Measurements from ENCODE around the gene GSTK1.

GSTK1 gene

GRCh38 chr7:143244321-143244720, 18.9 kb upstream of the GSTK1 start:
- H3K36me3 Mint-ChIP-seq (ENCODE audit: insufficient read depth) = no peaks in the 10 kb centered on the region
- peaks cover 1 to 2% of the 10 kb centered on the region in 2 donors for H3K9me3 Mint-ChIP-seq
- ATAC-seq (replicated peaks) = no peak
- H3K27ac Mint-ChIP-seq = no peak overlapping the region
- no peaks in the 10 kb centered on the region for H3K27me3 Mint-ChIP-seq
- peaks cover 21 to 56% of the 10 kb centered on the region in 2 donors for H3K4me1 Mint-ChIP-seq (ENCODE audit: low read depth in 2 of 2)
- DNase-seq = no peak
- peak overlapping the region in 1 of 2 donors; percentile 35 for H3K4me3 Mint-ChIP-seq

- H3K36me3 Mint-ChIP-seq (ENCODE audit: insufficient read depth) = no peaks in the 10 kb centered on the region
These were observed 18.1 kb upstream of the GSTK1 start for GRCh38 chr7:143245123-143245522.

GRCh38 chr7:143247372-143247771, 15.9 kb upstream of the GSTK1 start:
- peaks cover 6% of the 10 kb centered on the region for H3K36me3 Mint-ChIP-seq (ENCODE audit: insufficient read depth)
- no peaks in the 10 kb centered on the region for H3K27me3 Mint-ChIP-seq
- H3K4me3 Mint-ChIP-seq = no peak overlapping the region
- H3K27ac Mint-ChIP-seq = no peak overlapping the region
- no peak for ATAC-seq (replicated peaks)
- H3K9me3 Mint-ChIP-seq = peaks cover 2 to 10% of the 10 kb centered on the region in 2 donors
- no peak for DNase-seq
- H3K4me1 Mint-ChIP-seq (ENCODE audit: low read depth in 2 of 2) = peaks cover 41 to 70% of the 10 kb centered on the region in 2 donors

More at GRCh38 chr7:143245123-143245522, 18.1 kb upstream of the GSTK1 start:
- ATAC-seq (replicated peaks) (no peak), DNase-seq (no peak)
- H3K4me3 Mint-ChIP-seq = peak overlapping the region; percentile 4 to 30
- H3K27me3 Mint-ChIP-seq = no peaks in the 10 kb centered on the region
- H3K27ac Mint-ChIP-seq = peak overlapping the region in 1 of 2 donors; percentile 72
- peaks cover 2 to 8% of the 10 kb centered on the region in 2 donors for H3K9me3 Mint-ChIP-seq
- peaks cover 26 to 64% of the 10 kb centered on the region in 2 donors for H3K4me1 Mint-ChIP-seq (ENCODE audit: low read depth in 2 of 2)

- peak overlapping the region; percentile 44 to 91 for H3K27ac Mint-ChIP-seq
- H3K4me3 Mint-ChIP-seq = no peak overlapping the region
- no peaks in the 10 kb centered on the region for H3K27me3 Mint-ChIP-seq
- H3K4me1 Mint-ChIP-seq (ENCODE audit: low read depth in 2 of 2) = peaks cover 43 to 69% of the 10 kb centered on the region in 2 donors
- peaks cover 2 to 18% of the 10 kb centered on the region in 2 donors for H3K9me3 Mint-ChIP-seq
- peaks cover 6% of the 10 kb centered on the region for H3K36me3 Mint-ChIP-seq (ENCODE audit: insufficient read depth)
- DNase-seq = no peak
- no peak for ATAC-seq (replicated peaks)
These were observed 14.4 kb upstream of the GSTK1 start for GRCh38 chr7:143248761-143249354.

GRCh38 chr7:143250199-143250598, 13.0 kb upstream of the GSTK1 start:
- no peaks in the 10 kb centered on the region for H3K27me3 Mint-ChIP-seq
- no peak for ATAC-seq (replicated peaks)
- DNase-seq = no peak
- H3K9me3 Mint-ChIP-seq = peaks cover 5 to 23% of the 10 kb centered on the region in 2 donors
- H3K4me1 Mint-ChIP-seq (ENCODE audit: low read depth in 2 of 2) = peaks cover 44 to 61% of the 10 kb centered on the region in 2 donors
- peaks cover 6% of the 10 kb centered on the region for H3K36me3 Mint-ChIP-seq (ENCODE audit: insufficient read depth)
- peak overlapping the region; percentile 20 to 33 for H3K4me3 Mint-ChIP-seq
- H3K27ac Mint-ChIP-seq = peak overlapping the region; percentile 79 to 91

GRCh38 chr7:143250822-143251221, 12.4 kb upstream of the GSTK1 start:
- Mint-ChIP-seq H3K36me3 (ENCODE audit: insufficient read depth) (peaks cover 6% of the 10 kb centered on the region), H3K4me3 (peak overlapping the region; percentile 13 to 33), H3K9me3 (peaks cover 5 to 23% of the 10 kb centered on the region in 2 donors), H3K27me3 (no peaks in the 10 kb centered on the region), H3K4me1 (ENCODE audit: low read depth in 2 of 2) (peaks cover 44 to 61% of the 10 kb centered on the region in 2 donors), H3K27ac (peak overlapping the region in 1 of 2 donors; percentile 45)
- peak; percentile 82 for ATAC-seq (replicated peaks)
- DNase-seq = no peak

- H3K36me3 Mint-ChIP-seq (ENCODE audit: insufficient read depth) = peaks cover 6% of the 10 kb centered on the region
- no peak for DNase-seq
- ATAC-seq (replicated peaks) = peak; percentile 42
- H3K4me1 Mint-ChIP-seq (ENCODE audit: low read depth in 2 of 2) = peaks cover 43 to 62% of the 10 kb centered on the region in 2 donors
- peaks cover 5 to 23% of the 10 kb centered on the region in 2 donors for H3K9me3 Mint-ChIP-seq
- H3K27me3 Mint-ChIP-seq = no peaks in the 10 kb centered on the region
- H3K27ac Mint-ChIP-seq = peak overlapping the region; percentile 52 to 59
- H3K4me3 Mint-ChIP-seq = peak overlapping the region; percentile 13 to 33
These were observed 11.2 kb upstream of the GSTK1 start for GRCh38 chr7:143252006-143252405.

GRCh38 chr7:143255564-143255963, 7.7 kb upstream of the GSTK1 start:
- Mint-ChIP-seq H3K4me1 (ENCODE audit: low read depth in 2 of 2) (peaks cover 36 to 56% of the 10 kb centered on the region in 2 donors), H3K9me3 (peaks cover 3 to 15% of the 10 kb centered on the region in 2 donors), H3K4me3 (peak overlapping the region in 1 of 2 donors; percentile 23), H3K27me3 (no peaks in the 10 kb centered on the region), H3K27ac (peak overlapping the region in 1 of 2 donors; percentile 49), H3K36me3 (ENCODE audit: insufficient read depth) (peaks cover 6% of the 10 kb centered on the region)
- ATAC-seq (replicated peaks) (no peak), DNase-seq (no peak)

GRCh38 chr7:143256325-143256724, 6.9 kb upstream of the GSTK1 start:
- H3K36me3 Mint-ChIP-seq (ENCODE audit: insufficient read depth) = no peaks in the 10 kb centered on the region
- peaks cover 34 to 51% of the 10 kb centered on the region in 2 donors for H3K4me1 Mint-ChIP-seq (ENCODE audit: low read depth in 2 of 2)
- H3K27ac Mint-ChIP-seq = peak overlapping the region; percentile 49 to 70
- peaks cover 3 to 15% of the 10 kb centered on the region in 2 donors for H3K9me3 Mint-ChIP-seq
- ATAC-seq (replicated peaks) = no peak
- H3K27me3 Mint-ChIP-seq = no peaks in the 10 kb centered on the region
- no peak for DNase-seq
- no peak overlapping the region for H3K4me3 Mint-ChIP-seq

GRCh38 chr7:143256932-143257331, 6.3 kb upstream of the GSTK1 start:
- H3K4me3 Mint-ChIP-seq = no peak overlapping the region
- peaks cover 30 to 48% of the 10 kb centered on the region in 2 donors for H3K4me1 Mint-ChIP-seq (ENCODE audit: low read depth in 2 of 2)
- no peak for ATAC-seq (replicated peaks)
- H3K36me3 Mint-ChIP-seq (ENCODE audit: insufficient read depth) = no peaks in the 10 kb centered on the region
- peaks cover 3 to 15% of the 10 kb centered on the region in 2 donors for H3K9me3 Mint-ChIP-seq
- H3K27ac Mint-ChIP-seq = peak overlapping the region; percentile 70 to 74
- no peaks in the 10 kb centered on the region for H3K27me3 Mint-ChIP-seq
- no peak for DNase-seq

- Mint-ChIP-seq H3K27me3 (no peaks in the 10 kb centered on the region), H3K9me3 (peaks cover 3 to 12% of the 10 kb centered on the region in 2 donors), H3K36me3 (ENCODE audit: insufficient read depth) (peaks cover 2% of the 10 kb centered on the region), H3K4me3 (no peak overlapping the region), H3K4me1 (ENCODE audit: low read depth in 2 of 2) (peaks cover 27 to 45% of the 10 kb centered on the region in 2 donors), H3K27ac (peak overlapping the region; percentile 85 to 88)
- ATAC-seq (replicated peaks) (no peak), DNase-seq (no peak)
These were observed 5.7 kb upstream of the GSTK1 start for GRCh38 chr7:143257501-143257900.

- Mint-ChIP-seq H3K9me3 (peaks cover 3 to 6% of the 10 kb centered on the region in 2 donors), H3K27me3 (no peaks in the 10 kb centered on the region), H3K4me1 (ENCODE audit: low read depth in 2 of 2) (peaks cover 32 to 51% of the 10 kb centered on the region in 2 donors), H3K36me3 (ENCODE audit: insufficient read depth) (peaks cover 2% of the 10 kb centered on the region), H3K27ac (peak overlapping the region; percentile 85 to 88), H3K4me3 (peak overlapping the region; percentile 72)
- no peak for ATAC-seq (replicated peaks)
- no peak for DNase-seq
These were observed 4.4 kb upstream of the GSTK1 start for GRCh38 chr7:143258831-143259230.

- DNase-seq = no peak
- ATAC-seq (replicated peaks) = no peak
- H3K27me3 Mint-ChIP-seq = no peaks in the 10 kb centered on the region
- H3K27ac Mint-ChIP-seq = peak overlapping the region; percentile 85 to 88
- peaks cover 39 to 60% of the 10 kb centered on the region in 2 donors for H3K4me1 Mint-ChIP-seq (ENCODE audit: low read depth in 2 of 2)
- peak overlapping the region in 1 of 2 donors; percentile 72 for H3K4me3 Mint-ChIP-seq
- H3K9me3 Mint-ChIP-seq = no peaks in the 10 kb centered on the region
- peaks cover 2% of the 10 kb centered on the region for H3K36me3 Mint-ChIP-seq (ENCODE audit: insufficient read depth)
These were observed 3.5 kb upstream of the GSTK1 start for GRCh38 chr7:143259765-143260164.

- Mint-ChIP-seq H3K4me3 (peak overlapping the region; percentile 98 to 100), H3K9me3 (no peaks in the 10 kb centered on the region), H3K27ac (peak overlapping the region; percentile 98), H3K4me1 (ENCODE audit: low read depth in 2 of 2) (peaks cover 33 to 54% of the 10 kb centered on the region in 2 donors), H3K36me3 (ENCODE audit: insufficient read depth) (peaks cover 18% of the 10 kb centered on the region), H3K27me3 (no peaks in the 10 kb centered on the region)
- no peak for ATAC-seq (replicated peaks)
- no peak for DNase-seq
These were observed 1.3 kb upstream of the GSTK1 start for GRCh38 chr7:143261901-143262300.
